ENCODE measurements around the gene PPM1H.

Gene PPM1H

GRCh38 chr12:62792236-62792870 lies 142.6 kb downstream of the PPM1H start:
- no peak for DNase-seq

- DNase-seq: no peak
These were observed 145.1 kb downstream of the PPM1H start for GRCh38 chr12:62789851-62790250.

- DNase-seq: no peak
These were observed 147.3 kb downstream of the PPM1H start for GRCh38 chr12:62787611-62788010.

GRCh38 chr12:62787023-62787422 lies 147.9 kb downstream of the PPM1H start:
- no peak for DNase-seq

DNA sequence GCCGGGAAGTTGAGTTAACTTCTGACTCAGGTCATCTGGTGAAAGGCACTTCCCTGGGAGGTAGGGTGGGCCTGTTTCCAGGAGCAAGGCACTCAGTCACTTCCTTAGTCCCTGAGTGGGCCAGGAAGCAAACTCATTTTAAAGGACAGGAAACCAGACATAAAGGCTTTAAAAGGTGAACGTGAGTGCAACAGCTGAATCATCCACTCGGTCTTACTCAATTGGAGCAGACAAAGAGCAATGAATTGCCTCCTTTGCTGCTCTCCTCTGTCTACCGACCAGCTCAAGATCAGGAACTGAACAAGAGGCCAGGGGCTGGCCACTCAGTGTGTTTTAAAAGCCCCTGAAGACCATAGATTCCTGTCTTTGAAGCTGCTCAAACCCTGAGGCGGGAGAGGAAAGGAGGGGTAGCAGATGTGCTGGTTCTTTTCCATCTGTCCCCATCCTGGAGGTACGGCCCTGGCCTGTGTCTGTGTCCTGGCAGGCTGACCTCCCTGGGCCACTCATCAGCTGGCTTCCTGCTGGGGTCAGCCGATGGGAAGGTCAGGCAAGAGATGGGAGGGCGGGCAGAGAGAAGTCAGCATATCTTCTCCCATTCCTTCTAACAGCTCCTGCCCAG lies 148.9 kb downstream of the PPM1H start:
- no peak for DNase-seq

DNA sequence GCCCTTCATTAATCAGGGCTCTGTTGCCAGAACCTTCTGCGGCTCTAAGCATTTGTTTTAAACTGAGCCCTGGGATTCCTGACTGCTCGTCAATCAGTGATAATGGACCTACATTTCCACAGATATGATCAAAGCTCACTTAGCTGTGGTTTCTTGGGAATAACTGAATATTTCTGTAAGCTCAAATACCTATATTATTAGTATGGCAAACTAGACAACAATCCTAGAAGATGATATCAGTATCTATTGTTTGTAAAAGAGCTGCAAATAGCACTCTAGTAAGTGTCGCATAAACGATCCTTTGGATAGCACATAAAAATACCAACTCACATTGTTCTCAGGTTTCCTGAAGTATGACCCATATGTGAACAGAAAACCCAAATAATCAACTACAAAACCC lies 150.4 kb downstream of the PPM1H start:
- no peak for DNase-seq

GRCh38 chr12:62783881-62784280 lies 151.1 kb downstream of the PPM1H start:
- no peak for DNase-seq

DNA sequence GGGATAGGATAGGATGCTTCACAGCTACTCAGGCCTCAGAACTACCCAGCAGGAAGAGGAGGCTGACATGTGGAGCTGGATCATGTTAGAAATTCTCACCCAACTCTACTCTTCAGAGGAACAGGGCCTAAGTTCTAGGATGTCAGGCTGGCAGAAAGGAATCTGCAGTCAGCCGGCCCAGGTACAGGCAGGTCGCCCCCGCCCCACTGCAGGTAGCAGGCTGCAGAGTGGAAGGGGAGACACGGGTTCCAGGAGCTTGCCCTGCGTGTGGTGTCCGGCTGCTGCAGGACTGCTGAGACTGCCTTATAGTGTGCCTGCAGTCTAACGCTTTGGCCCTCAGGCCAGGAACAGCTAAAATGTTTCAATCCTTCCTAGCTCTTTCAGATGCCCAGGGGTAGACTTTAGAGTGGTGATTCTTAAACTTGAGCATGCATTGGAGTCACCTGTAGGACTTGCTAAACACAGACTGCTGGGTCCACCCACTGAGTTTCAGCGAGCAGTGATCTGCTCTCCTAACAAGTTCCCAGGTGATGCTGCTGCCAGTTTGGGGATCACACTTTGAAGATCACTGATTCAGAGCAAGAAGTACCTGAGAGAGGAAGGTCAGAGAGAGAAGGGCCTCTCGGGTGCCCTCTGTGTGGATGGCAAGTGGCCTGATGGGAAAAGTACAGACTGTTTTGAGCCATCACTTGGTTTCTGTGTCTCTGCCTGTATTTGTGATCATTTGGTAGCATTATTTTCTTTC lies 153.6 kb downstream of the PPM1H start:
- no peak for DNase-seq

DNA sequence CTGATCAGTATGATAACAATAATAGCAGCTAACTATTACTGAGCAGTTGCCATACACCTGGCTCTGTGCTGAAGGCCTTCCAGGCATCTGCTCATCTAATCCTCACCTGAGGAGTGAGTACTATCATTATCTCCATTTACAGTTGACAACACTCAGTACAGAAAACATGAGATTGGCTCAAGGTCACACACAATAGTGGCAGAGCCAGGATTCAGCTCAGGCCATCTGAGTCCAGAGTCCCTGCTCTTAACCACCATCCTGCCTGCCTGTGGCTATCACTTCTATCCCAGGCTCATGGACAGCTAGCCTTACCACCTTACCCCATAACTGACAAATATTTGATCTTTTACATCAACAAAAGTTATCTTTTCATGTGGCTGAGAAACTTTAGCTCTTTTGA lies 155.5 kb downstream of the PPM1H start:
- DNase-seq: no peak

GRCh38 chr12:62778187-62778586 lies 156.8 kb downstream of the PPM1H start:
- no peak for DNase-seq

- DNase-seq: no peak
These were observed 158.0 kb downstream of the PPM1H start for GRCh38 chr12:62776997-62777396.

DNA sequence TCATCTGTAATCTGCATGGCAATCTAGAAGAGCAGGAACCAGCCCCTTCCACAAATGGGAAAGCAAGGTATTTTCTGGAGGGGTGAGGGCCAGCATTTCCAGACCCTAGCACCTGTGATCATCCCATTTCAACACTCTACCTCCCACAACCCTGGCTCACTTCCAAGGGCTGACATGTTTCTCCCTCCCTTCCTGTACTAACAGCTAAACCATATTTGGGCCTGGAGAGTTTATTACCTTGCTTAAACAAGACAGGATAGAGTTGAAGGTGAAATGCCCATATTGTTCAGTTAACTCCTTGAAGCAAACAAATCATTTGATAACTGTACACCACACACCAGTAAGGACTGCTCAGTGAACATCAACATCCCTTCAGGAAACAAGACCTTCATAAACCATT lies 158.4 kb downstream of the PPM1H start:
- DNase-seq: no peak

DNA sequence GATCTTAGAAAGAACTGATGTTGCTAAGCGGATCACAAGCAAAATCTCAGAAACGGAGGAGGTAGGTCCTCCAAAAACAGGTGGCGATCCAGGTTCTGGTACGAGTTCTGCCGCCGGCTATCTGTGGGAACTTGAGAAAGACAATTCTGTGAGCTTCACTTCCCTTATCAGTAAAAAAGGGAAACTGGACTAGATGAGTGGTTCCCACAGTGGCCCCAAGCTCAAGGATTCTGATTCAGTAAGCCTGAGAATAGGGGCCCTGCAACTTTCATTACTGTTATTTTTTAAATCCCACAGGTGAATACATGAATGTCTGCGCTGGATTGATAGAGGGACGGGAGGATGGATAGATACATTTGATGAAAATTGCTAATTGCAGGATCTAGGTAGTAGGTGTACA lies 160.2 kb downstream of the PPM1H start:
- no peak for DNase-seq

DNA sequence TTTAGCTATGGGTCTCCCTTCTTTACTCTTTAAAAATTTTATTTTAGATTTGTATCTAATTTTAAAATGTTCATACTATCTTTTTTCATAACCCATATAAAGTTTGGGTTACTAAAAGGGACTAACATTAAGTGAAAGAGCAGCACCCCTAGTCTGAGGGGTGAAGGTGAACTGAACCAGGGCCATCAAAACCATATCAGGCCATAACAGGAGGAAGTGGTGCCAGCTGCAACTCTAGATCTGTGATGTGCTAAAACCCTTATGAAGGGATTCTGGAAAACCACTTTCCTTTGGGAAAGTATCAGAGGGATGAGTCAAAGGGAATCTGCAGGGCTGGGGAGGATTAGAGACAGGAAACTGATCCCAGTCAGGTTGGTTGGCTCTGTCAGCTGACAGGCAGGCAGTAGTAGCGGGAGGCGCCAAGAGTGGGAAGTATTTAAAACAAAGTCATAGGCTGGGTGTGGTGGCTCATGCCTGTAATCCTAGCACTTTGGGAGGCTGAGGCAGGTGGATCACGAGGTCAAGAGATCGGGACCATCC lies 162.5 kb downstream of the PPM1H start:
- no peak for DNase-seq

GRCh38 chr12:62771828-62772227 lies 163.1 kb downstream of the PPM1H start:
- no peak for DNase-seq

GRCh38 chr12:62770381-62770780 lies 164.6 kb downstream of the PPM1H start:
- no peak for DNase-seq

GRCh38 chr12:62769076-62769619 lies 165.8 kb downstream of the PPM1H start:
- no peak for DNase-seq

- no peak for DNase-seq
These were observed 167.0 kb downstream of the PPM1H start for GRCh38 chr12:62767946-62768345.

GRCh38 chr12:62767496-62767895 lies 167.5 kb downstream of the PPM1H start:
- no peak for DNase-seq

GRCh38 chr12:62766496-62766895 lies 168.5 kb downstream of the PPM1H start:
- DNase-seq: no peak

GRCh38 chr12:62763861-62764645 lies 170.9 kb downstream of the PPM1H start:
- no peak for DNase-seq

DNA sequence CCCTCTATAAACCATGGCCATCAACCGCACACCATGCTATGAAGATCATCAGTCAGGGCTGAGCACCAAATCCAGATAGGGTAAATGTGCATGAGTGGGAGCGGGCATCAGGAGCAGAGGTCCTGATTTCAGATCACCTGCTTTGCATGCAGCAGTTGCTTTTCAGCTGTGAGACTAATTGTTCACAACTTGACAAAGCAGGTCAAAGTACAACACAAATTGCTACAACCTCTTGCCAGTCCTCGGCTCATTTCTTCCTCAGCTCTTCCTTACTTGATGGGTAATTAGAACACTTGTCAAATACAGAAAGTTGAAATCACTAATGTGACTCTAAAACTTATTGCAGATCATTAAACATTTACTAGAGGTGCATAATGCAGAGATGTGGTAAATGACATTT lies 171.6 kb downstream of the PPM1H start:
- DNase-seq: no peak

- DNase-seq: no peak
These were observed 172.3 kb downstream of the PPM1H start for GRCh38 chr12:62762645-62763044.

Data from activated CD8-positive, alpha-beta memory T cell treated with anti-CD3 and anti-CD28 coated beads for 24 hours (primary cell).